Measurements from ENCODE around the gene PARP14. TPM values are rescaled to one million over a fixed set of nuclear protein-coding genes. Genes with fewer than 3 reads are reported as not detected.

PARP14 gene
- total and polyA plus RNA-seq, 8 donors = 5.0 to 49.7 (median 21.6) TPM

- Histone ChIP-seq H3K4me1 (no peaks in the 10 kb centered on the region), H3K27ac (no peak overlapping the region), H3K36me3 (peaks cover 0 to 46% (median 41%) of the 10 kb centered on the region in 4 donors), H3K9me3 (no peaks in the 10 kb centered on the region), H3K4me3 (no peak overlapping the region), H3K27me3 (no peaks in the 10 kb centered on the region)
- intact Hi-C loops (cut with DNase I; ENCODE audit: low total_unique reads) = no loop called here
- 94 to 98% (median 95%) methylated on average over 3 of the region's 3 CpGs for WGBS, 5 donors
- DNase-seq = no peak
- TF ChIP-seq EP300 (IDR thresholded peaks at IDR 0.05) (no peak), POLR2A (IDR thresholded peaks at IDR 0.05) (no peak), POLR2AphosphoS5 (IDR thresholded peaks at IDR 0.05) (no peak), CTCF (IDR thresholded peaks at IDR 0.05) (no peak)
Observed at GRCh38 chr3:122727294-122727693, 46.7 kb downstream of the PARP14 start.

- Histone ChIP-seq H3K36me3 (peaks cover 0 to 44% (median 36%) of the 10 kb centered on the region in 4 donors), H3K4me3 (no peak overlapping the region), H3K27ac (no peak overlapping the region), H3K27me3 (no peaks in the 10 kb centered on the region), H3K4me1 (no peaks in the 10 kb centered on the region), H3K9me3 (no peaks in the 10 kb centered on the region)
- TF ChIP-seq CTCF (IDR thresholded peaks at IDR 0.05) = no peak
- TF ChIP-seq POLR2A (IDR thresholded peaks at IDR 0.05) = no peak
- TF ChIP-seq EP300 (IDR thresholded peaks at IDR 0.05) = no peak
- TF ChIP-seq POLR2AphosphoS5 (IDR thresholded peaks at IDR 0.05) = no peak
- DNase-seq = no peak
- intact Hi-C loops (cut with DNase I; ENCODE audit: low total_unique reads) = no loop called here
- WGBS, 5 donors = 94 to 97% (median 96%) methylated on average over 9 of the region's 9 CpGs
Observed at GRCh38 chr3:122727766-122728165, 47.1 kb downstream of the PARP14 start.

- no peak for DNase-seq
- Histone ChIP-seq H3K36me3 (peaks cover 0 to 44% (median 33%) of the 10 kb centered on the region in 4 donors), H3K27ac (no peak overlapping the region), H3K4me1 (no peaks in the 10 kb centered on the region), H3K9me3 (no peaks in the 10 kb centered on the region), H3K4me3 (no peak overlapping the region), H3K27me3 (no peaks in the 10 kb centered on the region)
- 96 to 98% (median 97%) methylated on average over 3 of the region's 3 CpGs for WGBS, 5 donors
- intact Hi-C loops (cut with DNase I; ENCODE audit: low total_unique reads) = no loop called here
- no peak for TF ChIP-seq CTCF (IDR thresholded peaks at IDR 0.05)
Observed at GRCh38 chr3:122728186-122728585, 47.5 kb downstream of the PARP14 start.

- H3K9me3 ChIP-seq = no peaks in the 10 kb centered on the region
- no peaks in the 10 kb centered on the region for H3K27me3 ChIP-seq
- DNase-seq = no peak
- 89 to 98% (median 95%) methylated on average over 8 of the region's 8 CpGs for WGBS, 5 donors
- no peaks in the 10 kb centered on the region for H3K4me1 ChIP-seq
- peaks cover 0 to 43% (median 35%) of the 10 kb centered on the region in 4 donors for H3K36me3 ChIP-seq
- intact Hi-C loops (cut with DNase I; ENCODE audit: low total_unique reads) = no loop called here
- TF ChIP-seq POLR2AphosphoS5 (IDR thresholded peaks at IDR 0.05) = no peak
- no peak for TF ChIP-seq EP300 (IDR thresholded peaks at IDR 0.05)
- no peak for TF ChIP-seq POLR2A (IDR thresholded peaks at IDR 0.05)
- TF ChIP-seq CTCF (IDR thresholded peaks at IDR 0.05) = no peak
- no peak overlapping the region for H3K4me3 ChIP-seq
- no peak overlapping the region for H3K27ac ChIP-seq
Observed at GRCh38 chr3:122728756-122729514, 48.3 kb downstream of the PARP14 start.

Data from stomach (tissue), 9 donors.